ENCODE data around the gene CARD10.

DNA sequence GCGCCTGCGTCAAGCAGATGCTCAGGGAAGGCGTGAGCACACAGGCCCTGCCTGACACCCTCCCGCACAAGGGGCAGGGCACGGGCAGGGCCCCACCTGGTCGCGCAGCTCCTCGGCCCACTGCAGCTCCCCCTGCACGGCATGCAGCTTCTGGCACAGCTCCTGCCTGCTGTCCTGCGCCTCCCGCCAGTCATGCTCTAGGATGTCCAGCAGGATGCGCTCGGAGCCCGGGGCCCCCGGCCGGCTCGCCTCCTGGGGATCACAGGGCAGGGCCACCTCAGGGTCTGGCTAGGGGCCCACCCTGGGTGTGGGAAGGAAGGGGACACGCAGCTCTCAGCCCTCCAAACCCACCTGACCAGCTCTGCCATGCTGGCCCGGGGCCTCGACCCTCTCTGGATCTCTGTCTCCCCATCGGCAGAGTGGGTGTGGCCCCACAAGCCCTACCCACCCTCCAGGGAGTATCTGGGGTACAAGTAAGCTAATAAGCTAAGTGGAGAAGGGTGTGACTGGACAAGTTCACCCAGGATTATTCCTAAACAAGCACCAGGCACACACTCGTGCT lies 10.7 kb downstream of the CARD10 start:
- TF ChIP-seq, protein P1, sequence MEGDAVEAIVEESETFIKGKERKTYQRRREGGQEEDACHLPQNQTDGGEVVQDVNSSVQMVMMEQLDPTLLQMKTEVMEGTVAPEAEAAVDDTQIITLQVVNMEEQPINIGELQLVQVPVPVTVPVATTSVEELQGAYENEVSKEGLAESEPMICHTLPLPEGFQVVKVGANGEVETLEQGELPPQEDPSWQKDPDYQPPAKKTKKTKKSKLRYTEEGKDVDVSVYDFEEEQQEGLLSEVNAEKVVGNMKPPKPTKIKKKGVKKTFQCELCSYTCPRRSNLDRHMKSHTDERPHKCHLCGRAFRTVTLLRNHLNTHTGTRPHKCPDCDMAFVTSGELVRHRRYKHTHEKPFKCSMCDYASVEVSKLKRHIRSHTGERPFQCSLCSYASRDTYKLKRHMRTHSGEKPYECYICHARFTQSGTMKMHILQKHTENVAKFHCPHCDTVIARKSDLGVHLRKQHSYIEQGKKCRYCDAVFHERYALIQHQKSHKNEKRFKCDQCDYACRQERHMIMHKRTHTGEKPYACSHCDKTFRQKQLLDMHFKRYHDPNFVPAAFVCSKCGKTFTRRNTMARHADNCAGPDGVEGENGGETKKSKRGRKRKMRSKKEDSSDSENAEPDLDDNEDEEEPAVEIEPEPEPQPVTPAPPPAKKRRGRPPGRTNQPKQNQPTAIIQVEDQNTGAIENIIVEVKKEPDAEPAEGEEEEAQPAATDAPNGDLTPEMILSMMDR (conservative IDR thresholded peaks at IDR 0.05 in 1 of 2, IDR thresholded peaks at IDR 0.05 in 1 of 2; ENCODE audit: extremely low read depth in 1 of 2, insufficient read depth in 1 of 2, low read depth in 1 of 2, low read length in 2 of 2), result no peak
- TF ChIP-seq EZH2 (IDR thresholded peaks at IDR 0.05; ENCODE audit: borderline replicate concordance, low read length), result no peak

Data from mammary epithelial cell (primary cell).